Measurements from ENCODE around the gene STMP1. TPM values are rescaled to one million over a fixed set of nuclear protein-coding genes. Genes with fewer than 3 reads are reported as not detected.

STMP1 gene
- total and polyA plus RNA-seq, 2 experiments from 2014 or later = 23.0 to 78.4 TPM

DNA sequence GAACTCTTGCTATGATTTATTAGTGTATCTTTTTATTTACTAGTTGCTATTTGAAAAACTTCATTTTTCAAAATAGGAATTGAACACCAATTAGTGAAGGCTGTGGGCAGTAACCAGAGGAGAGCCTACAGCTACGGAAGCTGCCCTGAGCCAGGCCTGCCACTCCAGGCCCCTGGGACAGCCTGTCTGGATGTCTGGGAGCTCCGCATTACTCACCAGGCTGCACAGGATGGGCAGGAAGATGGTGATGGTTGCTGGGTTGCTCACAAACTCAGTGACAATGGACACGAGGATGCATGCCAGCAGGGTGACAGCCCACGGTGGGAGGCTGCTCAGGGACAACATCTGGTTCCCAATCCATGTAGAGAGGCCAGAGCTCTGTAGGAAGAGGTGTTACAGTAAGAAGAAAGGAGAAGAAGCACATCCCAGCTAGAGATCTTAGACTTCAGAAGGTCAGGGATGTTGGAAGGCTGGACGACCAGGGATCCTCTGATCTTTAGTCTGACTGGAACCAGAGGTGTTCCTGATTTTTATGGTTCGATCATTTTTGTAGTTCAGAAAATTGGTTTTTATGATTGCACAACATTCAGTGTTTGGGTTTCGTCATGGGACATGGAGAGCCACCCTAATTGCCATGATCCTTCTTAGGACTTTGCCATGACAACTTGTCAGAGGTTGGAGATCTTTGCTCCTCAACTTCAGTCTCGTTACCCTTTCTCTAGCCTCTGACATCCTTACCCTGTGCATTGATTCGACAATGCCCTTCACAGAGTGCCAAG lies 23.2 kb downstream of the STMP1 start:
- Mint-ChIP-seq H3K27me3 (ENCODE audit: insufficient read depth, low read depth, poor library complexity) (peaks cover 6% of the 10 kb centered on the region), H3K27ac (no peak overlapping the region), H3K36me3 (ENCODE audit: low read depth) (peaks cover 5% of the 10 kb centered on the region; the same call in 1 of the 3 replicates), H3K4me3 (no peak overlapping the region), H3K4me1 (peaks cover 8% of the 10 kb centered on the region; the same call in 2 of the 3 replicates), H3K9me3 (no peaks in the 10 kb centered on the region)
- H4K20me1 ChIP-seq (replicated peaks; ENCODE audit: insufficient read depth) = peaks cover 5% of the 10 kb centered on the region; the same call in 1 of the 2 replicates
- no peak overlapping the region for H2AFZ ChIP-seq
- no peaks in the 10 kb centered on the region for H3K79me2 ChIP-seq (replicated peaks; ENCODE audit: insufficient read depth)
- H3K4me1 ChIP-seq (ENCODE audit: insufficient read depth) = peaks cover 3% of the 10 kb centered on the region; the same call in 1 of the 2 replicates
- H3K27ac ChIP-seq (ENCODE audit: low read depth) = no peak overlapping the region
- H3K9me2 ChIP-seq (ENCODE audit: insufficient read depth) = no peaks in the 10 kb centered on the region
- H3K4me2 ChIP-seq = no peak overlapping the region
- TF ChIP-seq, protein P1, sequence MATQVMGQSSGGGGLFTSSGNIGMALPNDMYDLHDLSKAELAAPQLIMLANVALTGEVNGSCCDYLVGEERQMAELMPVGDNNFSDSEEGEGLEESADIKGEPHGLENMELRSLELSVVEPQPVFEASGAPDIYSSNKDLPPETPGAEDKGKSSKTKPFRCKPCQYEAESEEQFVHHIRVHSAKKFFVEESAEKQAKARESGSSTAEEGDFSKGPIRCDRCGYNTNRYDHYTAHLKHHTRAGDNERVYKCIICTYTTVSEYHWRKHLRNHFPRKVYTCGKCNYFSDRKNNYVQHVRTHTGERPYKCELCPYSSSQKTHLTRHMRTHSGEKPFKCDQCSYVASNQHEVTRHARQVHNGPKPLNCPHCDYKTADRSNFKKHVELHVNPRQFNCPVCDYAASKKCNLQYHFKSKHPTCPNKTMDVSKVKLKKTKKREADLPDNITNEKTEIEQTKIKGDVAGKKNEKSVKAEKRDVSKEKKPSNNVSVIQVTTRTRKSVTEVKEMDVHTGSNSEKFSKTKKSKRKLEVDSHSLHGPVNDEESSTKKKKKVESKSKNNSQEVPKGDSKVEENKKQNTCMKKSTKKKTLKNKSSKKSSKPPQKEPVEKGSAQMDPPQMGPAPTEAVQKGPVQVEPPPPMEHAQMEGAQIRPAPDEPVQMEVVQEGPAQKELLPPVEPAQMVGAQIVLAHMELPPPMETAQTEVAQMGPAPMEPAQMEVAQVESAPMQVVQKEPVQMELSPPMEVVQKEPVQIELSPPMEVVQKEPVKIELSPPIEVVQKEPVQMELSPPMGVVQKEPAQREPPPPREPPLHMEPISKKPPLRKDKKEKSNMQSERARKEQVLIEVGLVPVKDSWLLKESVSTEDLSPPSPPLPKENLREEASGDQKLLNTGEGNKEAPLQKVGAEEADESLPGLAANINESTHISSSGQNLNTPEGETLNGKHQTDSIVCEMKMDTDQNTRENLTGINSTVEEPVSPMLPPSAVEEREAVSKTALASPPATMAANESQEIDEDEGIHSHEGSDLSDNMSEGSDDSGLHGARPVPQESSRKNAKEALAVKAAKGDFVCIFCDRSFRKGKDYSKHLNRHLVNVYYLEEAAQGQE (IDR thresholded peaks at IDR 0.05; ENCODE audit: unreplicated experiment) = no peak
- TF ChIP-seq, protein P2, sequence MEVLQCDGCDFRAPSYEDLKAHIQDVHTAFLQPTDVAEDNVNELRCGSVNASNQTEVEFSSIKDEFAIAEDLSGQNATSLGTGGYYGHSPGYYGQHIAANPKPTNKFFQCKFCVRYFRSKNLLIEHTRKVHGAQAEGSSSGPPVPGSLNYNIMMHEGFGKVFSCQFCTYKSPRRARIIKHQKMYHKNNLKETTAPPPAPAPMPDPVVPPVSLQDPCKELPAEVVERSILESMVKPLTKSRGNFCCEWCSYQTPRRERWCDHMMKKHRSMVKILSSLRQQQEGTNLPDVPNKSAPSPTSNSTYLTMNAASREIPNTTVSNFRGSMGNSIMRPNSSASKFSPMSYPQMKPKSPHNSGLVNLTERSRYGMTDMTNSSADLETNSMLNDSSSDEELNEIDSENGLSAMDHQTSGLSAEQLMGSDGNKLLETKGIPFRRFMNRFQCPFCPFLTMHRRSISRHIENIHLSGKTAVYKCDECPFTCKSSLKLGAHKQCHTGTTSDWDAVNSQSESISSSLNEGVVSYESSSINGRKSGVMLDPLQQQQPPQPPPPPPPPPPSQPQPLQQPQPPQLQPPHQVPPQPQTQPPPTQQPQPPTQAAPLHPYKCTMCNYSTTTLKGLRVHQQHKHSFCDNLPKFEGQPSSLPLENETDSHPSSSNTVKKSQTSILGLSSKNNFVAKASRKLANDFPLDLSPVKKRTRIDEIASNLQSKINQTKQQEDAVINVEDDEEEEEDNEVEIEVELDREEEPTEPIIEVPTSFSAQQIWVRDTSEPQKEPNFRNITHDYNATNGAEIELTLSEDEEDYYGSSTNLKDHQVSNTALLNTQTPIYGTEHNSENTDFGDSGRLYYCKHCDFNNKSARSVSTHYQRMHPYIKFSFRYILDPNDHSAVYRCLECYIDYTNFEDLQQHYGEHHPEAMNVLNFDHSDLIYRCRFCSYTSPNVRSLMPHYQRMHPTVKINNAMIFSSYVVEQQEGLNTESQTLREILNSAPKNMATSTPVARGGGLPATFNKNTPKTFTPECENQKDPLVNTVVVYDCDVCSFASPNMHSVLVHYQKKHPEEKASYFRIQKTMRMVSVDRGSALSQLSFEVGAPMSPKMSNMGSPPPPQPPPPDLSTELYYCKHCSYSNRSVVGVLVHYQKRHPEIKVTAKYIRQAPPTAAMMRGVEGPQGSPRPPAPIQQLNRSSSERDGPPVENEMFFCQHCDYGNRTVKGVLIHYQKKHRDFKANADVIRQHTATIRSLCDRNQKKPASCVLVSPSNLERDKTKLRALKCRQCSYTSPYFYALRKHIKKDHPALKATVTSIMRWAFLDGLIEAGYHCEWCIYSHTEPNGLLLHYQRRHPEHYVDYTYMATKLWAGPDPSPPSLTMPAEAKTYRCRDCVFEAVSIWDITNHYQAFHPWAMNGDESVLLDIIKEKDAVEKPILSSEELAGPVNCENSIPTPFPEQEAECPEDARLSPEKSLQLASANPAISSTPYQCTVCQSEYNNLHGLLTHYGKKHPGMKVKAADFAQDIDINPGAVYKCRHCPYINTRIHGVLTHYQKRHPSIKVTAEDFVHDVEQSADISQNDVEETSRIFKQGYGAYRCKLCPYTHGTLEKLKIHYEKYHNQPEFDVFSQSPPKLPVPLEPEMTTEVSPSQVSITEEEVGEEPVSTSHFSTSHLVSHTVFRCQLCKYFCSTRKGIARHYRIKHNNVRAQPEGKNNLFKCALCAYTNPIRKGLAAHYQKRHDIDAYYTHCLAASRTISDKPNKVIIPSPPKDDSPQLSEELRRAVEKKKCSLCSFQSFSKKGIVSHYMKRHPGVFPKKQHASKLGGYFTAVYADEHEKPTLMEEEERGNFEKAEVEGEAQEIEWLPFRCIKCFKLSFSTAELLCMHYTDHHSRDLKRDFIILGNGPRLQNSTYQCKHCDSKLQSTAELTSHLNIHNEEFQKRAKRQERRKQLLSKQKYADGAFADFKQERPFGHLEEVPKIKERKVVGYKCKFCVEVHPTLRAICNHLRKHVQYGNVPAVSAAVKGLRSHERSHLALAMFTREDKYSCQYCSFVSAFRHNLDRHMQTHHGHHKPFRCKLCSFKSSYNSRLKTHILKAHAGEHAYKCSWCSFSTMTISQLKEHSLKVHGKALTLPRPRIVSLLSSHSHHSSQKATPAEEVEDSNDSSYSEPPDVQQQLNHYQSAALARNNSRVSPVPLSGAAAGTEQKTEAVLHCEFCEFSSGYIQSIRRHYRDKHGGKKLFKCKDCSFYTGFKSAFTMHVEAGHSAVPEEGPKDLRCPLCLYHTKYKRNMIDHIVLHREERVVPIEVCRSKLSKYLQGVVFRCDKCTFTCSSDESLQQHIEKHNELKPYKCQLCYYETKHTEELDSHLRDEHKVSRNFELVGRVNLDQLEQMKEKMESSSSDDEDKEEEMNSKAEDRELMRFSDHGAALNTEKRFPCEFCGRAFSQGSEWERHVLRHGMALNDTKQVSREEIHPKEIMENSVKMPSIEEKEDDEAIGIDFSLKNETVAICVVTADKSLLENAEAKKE (CRISPR knock-in tag; IDR thresholded peaks at IDR 0.05) = no peak
- TF ChIP-seq STAT1 (IDR thresholded peaks at IDR 0.05; ENCODE audit: unreplicated experiment) (no peak), ZNF114 (CRISPR knock-in tag; IDR thresholded peaks at IDR 0.05) (no peak), EZH2 (IDR thresholded peaks at IDR 0.05; ENCODE audit: low read depth, unreplicated experiment) (no peak), ZNF331 (CRISPR knock-in tag; IDR thresholded peaks at IDR 0.05; ENCODE audit: low read depth) (no peak), POLR2AphosphoS5 (IDR thresholded peaks at IDR 0.05; ENCODE audit: low read depth) (no peak), CREB1 (CRISPR knock-in tag; IDR thresholded peaks at IDR 0.05; ENCODE audit: low read depth) (no peak), EZH2phosphoT487 (IDR thresholded peaks at IDR 0.05; ENCODE audit: unreplicated experiment) (no peak), NANOG (IDR thresholded peaks at IDR 0.05; ENCODE audit: borderline replicate concordance) (no peak), JUNB (IDR thresholded peaks at IDR 0.05; ENCODE audit: unreplicated experiment) (no peak)
- TF ChIP-seq, protein P3, sequence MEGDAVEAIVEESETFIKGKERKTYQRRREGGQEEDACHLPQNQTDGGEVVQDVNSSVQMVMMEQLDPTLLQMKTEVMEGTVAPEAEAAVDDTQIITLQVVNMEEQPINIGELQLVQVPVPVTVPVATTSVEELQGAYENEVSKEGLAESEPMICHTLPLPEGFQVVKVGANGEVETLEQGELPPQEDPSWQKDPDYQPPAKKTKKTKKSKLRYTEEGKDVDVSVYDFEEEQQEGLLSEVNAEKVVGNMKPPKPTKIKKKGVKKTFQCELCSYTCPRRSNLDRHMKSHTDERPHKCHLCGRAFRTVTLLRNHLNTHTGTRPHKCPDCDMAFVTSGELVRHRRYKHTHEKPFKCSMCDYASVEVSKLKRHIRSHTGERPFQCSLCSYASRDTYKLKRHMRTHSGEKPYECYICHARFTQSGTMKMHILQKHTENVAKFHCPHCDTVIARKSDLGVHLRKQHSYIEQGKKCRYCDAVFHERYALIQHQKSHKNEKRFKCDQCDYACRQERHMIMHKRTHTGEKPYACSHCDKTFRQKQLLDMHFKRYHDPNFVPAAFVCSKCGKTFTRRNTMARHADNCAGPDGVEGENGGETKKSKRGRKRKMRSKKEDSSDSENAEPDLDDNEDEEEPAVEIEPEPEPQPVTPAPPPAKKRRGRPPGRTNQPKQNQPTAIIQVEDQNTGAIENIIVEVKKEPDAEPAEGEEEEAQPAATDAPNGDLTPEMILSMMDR (conservative IDR thresholded peaks at IDR 0.05; ENCODE audit: low read depth in 2 of 2) = no peak
- no peak for ATAC-seq
- H3K27me3 ChIP-seq (ENCODE audit: insufficient read depth) = no peaks in the 10 kb centered on the region
- H3K36me3 ChIP-seq (ENCODE audit: insufficient read depth) = no peaks in the 10 kb centered on the region
- DNase-seq (ENCODE audit: low spot score) = no peak
- no peaks in the 10 kb centered on the region for H3F3A ChIP-seq (replicated peaks; ENCODE audit: low read depth)
- no peak overlapping the region for H3K4me3 ChIP-seq
